SK-N-SH treated with all-trans-retinoic acid at 6 μM for 48 hours (cell line): ENCODE results near the gene CRAMP1.

Experiments
- ARNTL ChIP-seq: fragments of 450-650 bp; formaldehyde crosslinking; IDR thresholded peaks from 2 replicates; pipeline ENCODE4 v1.5.0; 2020; ENCODE audit warnings: low read depth, mild to moderate bottlenecking, moderate library complexity, borderline replicate concordance
- RARB ChIP-seq: fragments of 250-450 bp; sonication (Bioruptor Pico); IDR thresholded peaks from 2 replicates; pipeline ENCODE4 v1.8.0; 2021; ENCODE audit warnings: mild to moderate bottlenecking, moderate library complexity
- ZFP30 ChIP-seq: fragments of 450-650 bp; formaldehyde crosslinking; IDR thresholded peaks from 2 replicates; pipeline ENCODE4 v1.5.0; 2022; ENCODE audit warnings: mild to moderate bottlenecking, moderate library complexity

DNA sequence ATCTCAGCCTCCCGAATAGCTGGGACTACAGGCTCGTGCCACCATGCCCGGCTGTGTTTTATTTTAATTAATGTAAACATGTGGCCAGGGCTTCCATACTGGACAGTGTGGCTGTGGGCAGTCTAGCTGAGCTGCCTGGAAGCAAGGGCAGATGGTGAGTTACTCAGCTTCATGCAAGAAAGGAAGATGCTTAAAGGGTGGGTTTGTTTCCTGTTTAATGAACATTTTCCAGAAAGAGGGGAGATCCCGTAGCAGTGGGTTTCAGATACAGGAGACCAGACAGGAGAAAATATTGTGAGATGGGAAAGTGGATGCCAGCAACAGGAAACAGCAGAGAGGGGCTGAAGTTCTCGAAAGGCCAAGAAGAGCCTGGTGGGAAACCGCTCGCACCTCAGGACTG, 101.2 kb downstream of the CRAMP1 start:
- TF ChIP-seq ARNTL: no peak
- TF ChIP-seq ZFP30 (CRISPR knock-in tag): no peak
- no peak for TF ChIP-seq RARB (CRISPR knock-in tag)
